Duodenal mucosa (tissue), 2 donors: ENCODE results near the gene AFP.

Experiments
- H3K27ac ChIP-seq: one replicate; pipeline ENCODE4 v1.7.0; 2013; ENCODE audit warnings: low read depth, low read length
- H3K27me3 ChIP-seq, 2 donors: one replicate each; pipeline ENCODE4 v1.7.0; 2013; ENCODE audit warnings: low read length in 2 of 2, control low read depth in 1 of 2; ENCODE audit not compliant: insufficient read depth in 2 of 2, control insufficient read depth in 1 of 2
- H3K36me3 ChIP-seq, 2 donors: one replicate each; pipeline ENCODE4 v1.7.0; 2013; ENCODE audit warnings: low read length in 2 of 2, control low read depth in 1 of 2; ENCODE audit not compliant: insufficient read depth in 2 of 2, control insufficient read depth in 1 of 2
- H3K4me1 ChIP-seq, 2 donors: one replicate each; pipeline ENCODE4 v1.7.0; 2013; ENCODE audit warnings: low read length in 2 of 2, control low read depth in 1 of 2; ENCODE audit not compliant: insufficient read depth in 2 of 2, control insufficient read depth in 1 of 2
- H3K4me3 ChIP-seq, 2 donors: one replicate each; pipeline ENCODE4 v1.7.0; 2013; ENCODE audit warnings: low read length in 2 of 2, low read depth in 1 of 2
- H3K9ac ChIP-seq, 2 donors: one replicate each; pipeline ENCODE4 v1.7.0; 2013; ENCODE audit warnings: low read length in 2 of 2, low read depth in 1 of 2
- H3K9me3 ChIP-seq, 2 donors: one replicate each; pipeline ENCODE4 v1.7.0; 2013; ENCODE audit warnings: low read length in 2 of 2, control low read depth in 1 of 2; ENCODE audit not compliant: control insufficient read depth in 1 of 2

The AFP gene

DNA sequence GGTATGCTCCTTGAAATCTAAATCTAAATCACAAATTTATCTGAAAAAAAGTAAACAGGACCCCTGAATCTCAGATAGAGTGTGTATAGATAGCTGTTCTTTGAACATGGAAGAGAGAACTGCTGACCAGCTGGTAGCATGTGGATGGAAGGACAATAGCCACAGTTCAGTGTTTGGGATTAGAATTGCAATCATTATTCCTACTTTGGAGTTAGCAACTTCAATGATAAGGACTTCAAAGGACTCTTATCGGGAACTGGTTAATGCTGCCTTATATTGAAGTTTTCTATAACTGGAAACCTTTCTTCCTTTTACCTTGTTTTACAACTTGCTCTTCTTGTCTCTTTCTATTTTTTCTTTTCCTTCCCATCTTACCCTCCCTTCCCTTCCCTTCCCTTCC lies 50.5 kb downstream of the AFP start:
- peaks cover 0 to 3% of the 10 kb centered on the region in 2 donors for H3K4me1 ChIP-seq
- H3K9ac ChIP-seq, result no peak overlapping the region
- H3K36me3 ChIP-seq, result no peaks in the 10 kb centered on the region
- H3K27ac ChIP-seq, result no peak overlapping the region
- H3K9me3 ChIP-seq, result no peaks in the 10 kb centered on the region
- no peaks in the 10 kb centered on the region for H3K27me3 ChIP-seq
- no peak overlapping the region for H3K4me3 ChIP-seq

DNA sequence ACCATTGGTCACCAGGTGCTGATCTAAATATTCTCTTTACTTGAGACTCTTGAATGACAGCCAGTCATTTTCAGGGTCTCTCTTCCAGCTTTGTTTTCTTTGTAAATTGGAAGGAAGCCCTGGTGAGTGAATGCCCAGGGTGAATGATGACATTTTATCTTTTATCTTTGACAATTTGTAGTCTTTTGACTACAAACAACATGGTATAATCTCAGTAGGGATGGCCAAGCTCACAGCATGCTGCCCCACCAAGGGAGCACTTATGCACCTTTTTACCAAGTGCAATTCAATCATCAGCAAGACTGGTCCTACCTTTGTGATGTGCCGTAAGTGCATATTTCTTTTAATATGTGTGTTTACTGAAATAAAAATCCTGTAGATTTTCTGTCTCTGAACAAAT lies 51.2 kb downstream of the AFP start:
- H3K27ac ChIP-seq, result no peak overlapping the region
- H3K4me1 ChIP-seq, result peaks cover 0 to 3% of the 10 kb centered on the region in 2 donors
- H3K36me3 ChIP-seq, result no peaks in the 10 kb centered on the region
- no peak overlapping the region for H3K4me3 ChIP-seq
- no peak overlapping the region for H3K9ac ChIP-seq
- H3K9me3 ChIP-seq, result no peaks in the 10 kb centered on the region
- no peaks in the 10 kb centered on the region for H3K27me3 ChIP-seq

DNA sequence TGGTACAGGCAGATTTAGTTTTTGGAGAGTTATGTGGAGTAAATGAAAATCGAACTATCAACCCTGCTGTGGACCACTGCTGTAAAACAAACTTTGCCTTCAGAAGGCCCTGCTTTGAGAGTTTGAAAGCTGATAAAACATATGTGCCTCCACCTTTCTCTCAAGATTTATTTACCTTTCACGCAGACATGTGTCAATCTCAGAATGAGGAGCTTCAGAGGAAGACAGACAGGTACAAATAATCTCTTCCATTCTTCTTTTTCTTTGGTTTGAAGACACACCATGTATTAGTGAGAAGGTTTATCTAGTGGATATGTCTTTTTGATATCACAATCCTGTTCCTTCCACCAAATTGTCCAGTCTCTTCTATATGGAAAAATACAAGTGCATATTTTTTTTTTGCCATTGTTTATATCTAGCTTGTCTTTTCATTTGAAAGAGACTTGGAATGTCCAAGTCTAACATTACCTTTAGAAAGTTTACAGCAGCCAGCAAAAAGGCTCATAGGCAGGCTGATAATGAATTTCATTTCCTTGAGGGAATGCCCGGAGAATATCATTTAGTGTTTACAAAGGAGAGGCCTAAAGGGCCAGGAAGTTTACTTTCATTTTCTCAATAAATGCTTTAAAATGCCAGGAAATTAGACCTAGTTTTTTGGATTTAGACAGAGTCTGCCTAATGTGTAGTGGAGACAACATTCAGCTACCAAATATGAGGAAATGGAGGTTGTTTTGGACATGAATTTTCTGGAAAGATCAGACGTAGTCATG lies 64.2 kb downstream of the AFP start:
- H3K4me1 ChIP-seq, result peaks cover 0 to 14% of the 10 kb centered on the region in 2 donors
- no peak overlapping the region for H3K9ac ChIP-seq
- H3K27me3 ChIP-seq, result no peaks in the 10 kb centered on the region
- H3K36me3 ChIP-seq, result no peaks in the 10 kb centered on the region
- H3K27ac ChIP-seq, result no peak overlapping the region
- peak overlapping the region; percentile 26 to 48 for H3K4me3 ChIP-seq
- no peaks in the 10 kb centered on the region for H3K9me3 ChIP-seq

DNA sequence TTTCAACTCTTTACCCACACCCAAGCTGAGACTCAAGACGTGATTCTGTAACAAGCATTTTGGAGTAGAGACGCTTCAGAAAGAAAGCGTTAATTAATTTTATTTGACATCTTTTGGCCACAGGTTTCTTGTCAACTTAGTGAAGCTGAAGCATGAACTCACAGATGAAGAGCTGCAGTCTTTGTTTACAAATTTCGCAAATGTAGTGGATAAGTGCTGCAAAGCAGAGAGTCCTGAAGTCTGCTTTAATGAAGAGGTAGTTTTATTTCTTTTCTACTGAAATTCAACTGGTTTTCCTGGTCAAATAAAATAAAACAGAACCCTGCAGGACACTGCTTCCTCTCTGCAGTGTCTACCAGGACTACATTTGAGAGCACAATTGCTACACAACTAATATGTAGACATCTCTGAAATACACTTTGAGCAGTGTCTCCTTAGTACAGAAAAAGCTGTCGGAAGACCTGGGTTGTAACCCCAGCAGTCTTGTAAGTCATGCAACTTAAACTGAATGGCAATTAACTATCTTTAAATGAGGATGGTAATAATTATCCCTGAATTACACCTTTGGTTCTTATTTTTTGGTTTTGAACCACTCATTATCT lies 65.7 kb downstream of the AFP start:
- Histone ChIP-seq H3K36me3 (no peaks in the 10 kb centered on the region), H3K27ac (no peak overlapping the region), H3K27me3 (no peaks in the 10 kb centered on the region), H3K4me1 (peaks cover 0 to 19% of the 10 kb centered on the region in 2 donors), H3K4me3 (no peak overlapping the region), H3K9me3 (no peaks in the 10 kb centered on the region), H3K9ac (no peak overlapping the region)

DNA sequence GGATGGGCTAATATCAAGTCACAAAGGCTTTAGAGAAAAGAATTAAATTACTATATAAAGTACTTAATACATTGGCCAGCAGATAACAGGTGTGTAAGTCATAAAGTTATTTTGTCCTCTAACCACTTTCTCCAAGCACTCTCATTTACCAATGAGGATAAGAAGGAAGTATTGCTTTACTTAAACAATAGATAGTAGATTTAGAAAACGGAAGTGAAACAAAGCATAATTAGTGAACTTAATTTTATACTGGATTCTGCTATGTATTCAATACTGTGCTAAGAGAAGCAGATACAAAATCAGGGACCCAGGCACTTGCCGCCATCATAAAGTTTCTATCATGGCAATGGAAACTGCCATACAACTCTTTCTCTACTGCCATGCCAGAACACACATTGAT lies 69.5 kb downstream of the AFP start:
- Histone ChIP-seq H3K36me3 (no peaks in the 10 kb centered on the region), H3K9ac (no peak overlapping the region), H3K27ac (no peak overlapping the region), H3K9me3 (no peaks in the 10 kb centered on the region), H3K27me3 (no peaks in the 10 kb centered on the region), H3K4me3 (no peak overlapping the region), H3K4me1 (peaks cover 0 to 23% of the 10 kb centered on the region in 2 donors)
